HG02970 (cell line): Measurements from ENCODE around the gene BMP7.

Experiments
- ATAC-seq: cut with Tn5 transposase; IDR thresholded peaks from one replicate; pipeline ENCODE4 v1.9.1; 2021; ENCODE audit warnings: mild to moderate bottlenecking, moderate library complexity, moderate number of reproducible peaks; ENCODE audit not compliant: unreplicated experiment, low FRiP score

BMP7 gene

DNA sequence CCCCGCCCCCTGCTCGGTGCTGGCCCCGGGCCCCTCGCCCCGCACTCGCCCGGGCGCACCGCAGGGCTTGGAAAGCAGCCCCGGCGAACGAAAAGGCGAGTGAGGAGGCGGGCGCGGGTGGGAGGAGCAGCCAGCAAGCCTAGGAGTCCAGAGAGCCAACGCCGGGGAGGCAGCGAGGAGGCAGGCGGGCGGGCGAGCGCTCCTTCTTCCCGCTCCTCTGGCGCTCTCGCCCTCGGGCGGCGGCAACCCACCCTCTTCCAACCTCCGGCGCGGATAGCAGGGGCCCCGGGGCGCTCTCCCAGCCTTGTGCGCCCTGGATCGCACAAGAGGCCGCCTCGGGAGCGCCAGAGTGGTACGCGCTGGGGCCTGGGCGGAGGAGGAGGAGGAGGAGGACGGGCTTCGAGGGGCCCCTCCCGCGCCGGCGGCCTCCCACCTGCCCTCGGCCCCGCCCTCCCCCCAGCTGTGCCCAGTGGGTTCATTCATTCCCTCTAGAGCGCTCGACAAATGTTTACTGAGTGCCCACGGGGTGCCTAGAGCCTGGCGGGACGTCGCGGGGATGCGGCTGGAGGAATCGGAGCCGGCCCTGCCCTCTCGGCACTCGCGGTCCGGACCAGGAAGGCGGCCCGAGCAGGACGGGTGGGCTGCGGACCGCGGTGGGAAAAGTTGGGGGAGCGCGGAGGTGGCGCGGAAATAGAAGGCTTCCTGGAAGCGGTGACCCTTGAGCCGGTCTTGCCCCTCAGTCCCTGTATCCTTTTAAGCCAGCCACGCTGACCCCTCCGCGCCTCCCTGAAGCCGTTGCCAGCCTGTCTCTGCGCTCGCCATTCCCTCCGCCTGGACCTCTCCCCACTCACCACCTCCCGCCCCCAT is at the start of gene BMP7:
TSS of gene BMP7 (minus strand) at position 351 of the 867 bp plus-strand sequence. CDS start 519 bp downstream, outside the sequence.
- ATAC-seq, result no peak

DNA sequence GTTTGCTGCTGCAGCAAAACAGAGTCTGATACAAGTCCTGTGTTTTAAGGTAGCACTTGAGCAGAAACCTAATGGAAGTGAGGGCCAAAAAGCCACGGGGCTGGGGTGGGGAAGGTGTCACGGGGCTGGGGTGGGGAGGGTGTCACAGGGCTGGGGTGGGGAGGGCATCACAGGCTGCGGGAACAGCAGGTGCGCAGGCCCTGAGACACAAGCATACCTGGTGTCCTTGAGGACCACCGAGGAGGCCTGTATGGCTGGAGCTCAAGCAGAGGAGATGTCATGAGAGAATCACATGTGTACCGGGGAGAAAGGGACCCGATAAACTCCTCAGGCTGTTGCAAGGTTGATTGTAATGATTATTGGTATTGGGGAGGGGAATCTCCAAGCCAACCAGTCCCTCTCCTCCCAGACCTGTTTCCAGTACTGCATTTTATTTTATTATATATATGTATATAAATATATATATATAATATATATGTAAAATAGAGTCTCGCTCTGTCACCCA is 49.6 kb upstream of the BMP7 start:
- no peak for ATAC-seq

DNA sequence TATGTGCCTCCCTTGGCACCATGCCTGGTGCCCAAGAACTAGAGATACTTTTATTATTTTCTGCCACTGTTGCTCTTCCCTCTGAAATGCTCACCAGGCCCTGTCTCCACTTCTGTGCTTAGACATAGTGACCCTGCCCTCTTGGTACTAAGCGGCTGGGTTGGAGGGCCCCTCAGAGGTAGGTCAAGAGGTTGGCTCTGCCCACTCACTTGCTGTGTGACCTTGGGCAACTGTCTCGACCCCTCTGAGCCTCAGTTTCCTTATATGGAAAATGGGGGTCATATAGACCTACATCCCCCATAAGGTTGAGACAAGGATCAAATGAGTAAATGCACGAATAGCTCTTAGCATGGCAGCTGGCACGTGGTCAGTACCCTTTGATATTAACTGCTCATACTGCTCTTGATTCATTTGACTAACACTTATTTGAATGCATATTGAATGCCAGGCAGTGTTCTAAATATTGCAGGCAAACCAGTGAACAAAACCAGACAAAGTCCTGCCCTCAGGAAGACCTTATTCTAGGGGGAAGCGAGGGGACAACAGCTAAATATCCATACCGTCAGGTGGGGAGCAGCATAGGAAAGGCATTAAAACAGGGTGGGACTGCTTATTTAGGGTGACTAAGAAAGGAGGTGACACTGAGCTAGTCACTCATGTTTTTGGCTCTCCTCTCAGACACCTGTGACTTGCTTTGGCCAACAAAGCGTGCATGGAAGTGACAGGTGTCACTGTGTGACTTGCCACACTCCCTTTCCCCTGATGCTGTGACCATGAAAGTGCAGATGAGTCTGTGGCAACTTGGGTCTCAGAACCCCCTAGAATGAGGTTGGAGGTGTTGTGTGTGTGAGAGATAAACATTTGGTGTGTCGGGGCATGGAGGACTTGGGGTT is 48.9 kb upstream of the BMP7 start:
- ATAC-seq, result no peak

DNA sequence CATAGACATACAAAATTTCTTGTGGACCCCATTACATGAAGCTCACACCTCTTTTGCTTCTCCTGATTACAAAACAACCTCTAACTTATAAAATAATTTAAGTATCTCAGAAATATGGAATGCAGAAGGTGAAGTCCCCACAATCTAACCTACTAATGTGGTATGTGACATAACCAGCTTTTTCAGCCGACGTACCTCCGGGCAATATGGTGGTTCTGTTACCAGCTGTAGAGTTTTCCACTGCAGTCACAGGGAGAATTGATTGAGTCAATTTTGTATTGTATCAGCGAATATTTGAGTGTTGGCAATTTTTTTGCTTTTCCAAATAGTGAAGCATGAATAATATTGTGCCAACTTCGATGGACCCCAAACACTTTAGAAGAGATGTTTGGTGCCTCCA is 47.5 kb upstream of the BMP7 start:
- ATAC-seq, result no peak

DNA sequence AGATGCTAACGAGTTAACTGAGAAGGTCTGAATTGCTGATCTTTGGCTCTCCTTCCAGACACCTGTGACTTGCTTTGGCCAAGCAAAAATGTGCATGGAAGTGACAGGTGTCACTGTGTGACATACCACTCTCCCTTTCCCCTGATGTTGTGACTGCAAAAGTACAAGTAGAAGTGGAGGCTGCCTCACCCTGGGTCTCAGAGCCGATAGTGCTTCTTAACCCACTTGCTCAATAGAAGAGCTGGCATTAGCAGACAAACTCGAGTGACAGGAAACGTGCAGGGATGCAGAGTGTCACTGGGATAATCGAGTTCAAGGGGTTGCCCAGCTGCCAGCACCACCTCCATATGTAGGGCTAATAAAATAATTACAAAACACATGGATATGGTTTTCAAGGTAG is 46.8 kb upstream of the BMP7 start:
- ATAC-seq, result no peak

DNA sequence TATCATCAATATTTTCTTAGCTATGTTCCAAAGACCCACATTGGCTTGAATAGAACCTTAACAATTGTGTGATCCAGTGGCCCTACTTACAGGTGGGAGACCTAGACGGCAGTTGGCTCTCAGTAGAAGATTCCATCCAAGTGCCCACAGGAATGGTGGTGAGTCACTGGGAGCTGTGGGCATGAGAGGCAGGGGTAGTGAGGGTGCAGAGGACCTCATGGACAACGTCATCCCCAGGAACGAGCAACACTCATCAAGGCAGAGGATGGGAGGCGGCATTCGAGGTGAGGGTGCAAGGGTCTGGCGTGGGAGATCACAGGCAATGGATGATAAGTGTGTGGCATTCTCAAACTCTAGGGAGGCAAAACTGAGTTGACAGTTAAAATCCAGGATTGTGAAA is 45.7 kb upstream of the BMP7 start:
- no peak for ATAC-seq

DNA sequence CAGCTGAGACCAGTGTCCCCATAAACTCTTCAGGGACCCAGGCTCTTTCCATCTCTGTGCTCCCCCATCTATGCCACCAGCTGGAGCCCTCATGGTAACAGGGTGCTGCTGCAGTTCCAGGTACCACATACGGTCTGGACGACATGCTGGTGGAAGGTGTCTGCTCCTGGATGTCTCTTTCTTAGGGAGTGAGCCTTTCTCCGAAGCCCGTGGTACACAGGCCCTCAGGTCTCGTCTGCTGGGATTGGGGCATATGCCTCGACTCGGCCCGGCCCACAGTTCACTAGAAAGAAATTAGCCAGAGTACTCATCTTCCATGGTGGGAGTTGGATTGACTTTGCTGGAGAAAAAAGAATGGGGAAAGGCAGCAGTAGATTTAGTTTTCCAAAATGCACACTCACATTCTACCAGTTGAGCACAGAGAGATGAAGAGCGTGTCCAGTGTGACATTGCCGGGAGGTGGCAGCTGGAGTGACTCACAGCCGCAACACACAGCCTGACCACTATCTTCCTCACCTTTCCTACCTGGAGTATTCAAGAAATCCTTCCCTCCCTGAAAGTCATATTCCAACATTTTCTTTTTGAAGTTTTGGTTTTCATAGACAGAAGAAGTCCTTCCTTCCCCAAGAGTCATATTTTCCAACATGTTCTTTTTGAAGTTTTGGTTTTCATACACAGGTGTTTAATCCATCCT is 44.5 kb upstream of the BMP7 start:
- no peak for ATAC-seq

DNA sequence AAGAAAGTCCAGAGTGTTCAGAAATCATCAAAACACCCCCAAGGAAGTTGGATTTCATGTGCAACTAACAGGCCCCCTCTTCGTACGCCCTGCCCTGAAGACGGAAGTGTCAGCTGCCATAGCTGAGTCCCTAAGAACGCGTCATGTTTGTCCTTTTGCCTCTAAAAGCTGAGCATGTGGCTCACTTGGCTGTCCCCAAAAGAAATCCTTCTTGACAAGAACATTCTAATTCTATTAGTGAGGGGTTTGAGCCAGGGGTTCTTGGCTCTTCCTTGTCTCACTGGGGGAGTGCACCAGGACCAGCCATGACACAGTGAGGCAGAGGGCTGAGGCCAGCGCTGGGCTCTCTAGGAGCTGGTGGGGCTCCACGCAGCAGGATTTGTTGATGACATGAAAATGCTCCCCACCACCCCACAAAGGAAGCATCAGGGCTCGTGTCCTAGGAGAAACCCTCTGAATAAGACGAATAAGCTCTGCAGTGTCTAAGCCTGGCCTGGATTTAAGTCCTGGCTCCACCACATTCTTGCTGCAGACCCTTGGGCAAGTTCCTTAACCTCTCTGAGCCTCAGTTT is 43.2 kb upstream of the BMP7 start:
- ATAC-seq, result no peak

DNA sequence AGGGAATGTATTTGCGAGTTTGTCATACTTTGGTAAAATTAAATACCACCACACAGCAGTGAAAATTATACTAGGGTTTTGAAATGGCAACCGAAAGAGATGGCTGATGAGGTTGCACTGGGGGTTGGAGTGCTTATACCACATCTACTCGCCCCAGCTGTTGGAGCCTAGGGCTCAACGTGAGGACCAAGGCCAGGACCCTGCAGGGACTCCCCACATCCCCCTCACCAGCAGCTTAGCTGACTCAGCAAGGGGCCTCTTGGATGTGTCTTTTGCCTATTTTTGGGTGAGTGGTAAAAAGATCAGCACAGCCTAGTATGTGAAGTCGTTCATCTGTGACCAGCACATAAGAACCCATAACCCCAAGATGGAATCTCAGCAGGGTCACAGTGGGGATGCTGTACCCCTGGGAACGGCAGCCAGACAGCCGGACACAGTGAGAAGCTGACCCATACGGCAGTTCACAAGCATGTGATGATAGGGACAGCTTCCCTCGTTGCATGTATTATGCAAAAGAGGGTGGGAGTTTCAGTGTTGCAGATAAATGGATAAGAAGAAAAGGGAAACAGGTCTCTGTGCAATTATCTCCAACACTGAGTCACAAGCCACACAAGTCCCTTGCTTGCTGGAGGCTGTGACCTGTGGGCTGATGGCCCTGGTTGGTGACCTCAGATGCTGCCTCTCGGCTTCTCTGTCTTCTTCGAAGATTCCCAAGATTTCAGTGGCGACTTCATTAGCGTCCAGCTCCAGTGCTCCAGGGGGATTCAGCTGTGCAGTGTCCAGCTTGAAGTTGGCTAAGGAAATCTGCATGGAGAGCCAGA is 42.2 kb upstream of the BMP7 start:
- no peak for ATAC-seq

DNA sequence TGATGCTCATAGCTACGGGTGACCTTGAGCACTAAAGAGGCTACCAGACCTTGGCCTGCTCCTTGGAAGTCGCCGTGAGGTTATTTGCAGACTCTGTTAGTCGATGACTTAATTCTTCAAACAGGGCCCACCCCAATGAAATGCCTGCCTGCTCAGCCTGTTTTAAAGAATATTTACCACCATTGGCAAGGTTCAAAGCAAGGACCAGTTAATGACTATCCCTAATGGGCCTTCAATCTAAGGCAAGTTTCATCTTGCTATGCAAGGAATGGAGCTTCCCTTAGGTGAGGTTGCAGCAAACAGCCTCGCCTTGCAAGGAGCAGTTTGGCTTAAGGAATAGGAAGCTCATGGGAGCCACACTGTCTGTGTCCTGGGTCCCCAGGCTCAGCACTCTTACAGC is 40.3 kb upstream of the BMP7 start:
- ATAC-seq, result no peak

DNA sequence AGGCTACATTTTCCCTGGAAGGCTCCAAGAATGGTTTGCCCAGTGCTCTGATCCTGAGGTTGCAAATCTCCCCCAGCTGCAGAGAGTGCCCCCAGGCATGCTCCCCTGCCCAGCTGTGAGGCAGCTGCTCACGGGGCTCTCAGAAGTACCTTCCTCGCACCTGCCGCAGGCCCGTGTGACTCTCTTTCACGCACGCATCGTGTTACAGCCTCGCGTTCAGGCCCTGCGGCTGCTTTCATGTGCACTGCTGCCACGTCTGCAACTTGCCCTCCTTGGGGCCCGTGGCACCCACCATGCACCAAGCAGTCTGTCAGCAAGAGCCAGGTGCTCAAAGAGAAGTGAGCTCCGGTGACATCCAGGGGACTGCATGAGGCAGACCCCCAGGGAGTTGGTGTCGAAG is 34.6 kb upstream of the BMP7 start:
- no peak for ATAC-seq

DNA sequence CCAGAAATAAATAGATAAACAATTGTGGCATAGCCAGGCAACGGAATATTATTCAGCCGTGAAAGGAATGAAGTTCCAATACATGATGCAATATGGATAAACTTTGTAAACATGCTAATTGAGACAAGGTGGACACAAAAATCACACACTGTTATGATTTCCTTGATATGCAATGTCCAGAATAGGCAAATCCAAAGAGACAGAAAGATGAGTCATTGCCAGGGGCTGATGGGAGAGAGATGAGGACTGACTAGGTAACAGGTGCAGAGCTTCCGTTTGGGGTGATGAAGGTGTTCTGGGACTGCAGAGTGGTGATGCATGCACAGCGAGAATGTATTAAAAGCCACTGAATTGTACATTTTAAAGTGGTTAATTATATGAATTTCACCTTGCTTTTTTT is 32.0 kb upstream of the BMP7 start:
- ATAC-seq, result no peak

DNA sequence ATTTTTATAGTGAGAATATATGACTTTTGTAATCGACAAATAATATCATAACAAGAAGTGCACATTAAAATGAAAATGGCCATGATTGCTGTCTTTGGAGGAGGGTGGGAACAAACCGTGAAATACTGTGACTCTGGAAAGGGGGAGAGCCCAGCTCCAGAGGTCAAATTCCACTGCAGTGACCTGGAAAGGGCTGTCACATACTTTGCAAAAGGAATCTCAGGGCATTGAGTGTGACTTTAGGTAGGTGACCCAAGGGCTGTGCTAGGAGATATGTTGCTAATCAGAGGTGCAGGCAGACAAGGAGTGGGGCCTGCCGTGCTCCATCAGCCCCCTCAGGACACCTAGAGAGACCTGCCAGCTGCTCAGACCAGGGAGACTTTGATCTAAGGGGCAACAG is 28.1 kb upstream of the BMP7 start:
- ATAC-seq, result no peak

DNA sequence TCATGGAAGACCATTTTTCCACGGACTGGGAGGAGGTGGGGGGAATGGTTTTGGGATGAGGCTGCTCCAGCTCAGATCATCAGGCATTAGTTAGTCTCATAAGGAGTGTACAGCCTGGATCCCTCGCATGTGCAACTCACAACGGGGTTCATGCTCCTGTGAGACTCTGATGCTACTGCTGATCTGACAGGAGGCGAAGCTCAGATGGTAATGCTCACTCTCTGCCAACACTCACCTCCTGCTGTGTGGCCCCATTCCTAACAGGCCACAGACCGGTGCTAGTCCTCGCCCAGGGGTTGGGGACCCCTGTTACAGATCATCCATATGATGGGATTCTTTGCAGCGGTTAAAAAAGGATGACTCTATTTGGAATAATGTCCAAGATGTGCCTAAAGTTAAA is 27.6 kb upstream of the BMP7 start:
- no peak for ATAC-seq

DNA sequence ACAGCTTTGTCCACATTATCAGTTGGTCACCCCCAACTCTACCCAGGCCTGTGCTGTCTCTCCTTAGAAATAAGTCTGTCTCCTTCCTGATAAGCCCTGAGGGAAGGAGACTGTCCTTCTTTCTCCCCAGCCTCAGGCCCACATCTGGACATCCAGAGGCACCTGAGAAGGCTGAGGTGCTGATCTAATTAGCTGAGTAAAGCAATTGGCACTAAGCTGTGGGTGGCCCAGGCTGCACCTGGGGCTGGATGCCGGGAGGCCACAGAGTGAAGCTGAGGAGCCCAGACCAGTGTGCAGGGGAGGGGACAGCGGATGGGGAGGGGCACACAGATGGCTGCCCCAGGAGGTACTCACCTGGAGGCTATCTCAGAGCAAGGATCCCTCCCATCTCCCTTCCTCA is 26.2 kb upstream of the BMP7 start:
- ATAC-seq, result no peak

DNA sequence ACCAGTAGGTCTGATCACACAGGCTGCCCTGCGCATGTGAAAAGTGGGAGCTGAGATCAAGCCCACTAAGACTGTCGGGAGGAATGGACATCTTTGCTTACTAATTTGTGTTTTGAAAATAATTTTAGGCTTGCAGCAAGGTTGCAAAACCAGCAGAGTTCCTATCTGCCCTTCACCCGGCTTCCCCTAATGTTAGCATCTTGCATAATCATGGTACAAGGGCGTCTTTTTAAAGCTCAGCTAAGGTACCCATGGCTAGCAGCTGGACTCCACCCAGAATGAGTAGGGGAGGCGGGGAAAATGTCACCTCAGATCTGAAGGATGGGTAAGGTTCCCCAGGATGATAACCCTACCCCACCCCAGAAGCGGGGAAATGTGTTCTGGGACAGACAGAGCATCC is 25.3 kb upstream of the BMP7 start:
- ATAC-seq, result no peak

DNA sequence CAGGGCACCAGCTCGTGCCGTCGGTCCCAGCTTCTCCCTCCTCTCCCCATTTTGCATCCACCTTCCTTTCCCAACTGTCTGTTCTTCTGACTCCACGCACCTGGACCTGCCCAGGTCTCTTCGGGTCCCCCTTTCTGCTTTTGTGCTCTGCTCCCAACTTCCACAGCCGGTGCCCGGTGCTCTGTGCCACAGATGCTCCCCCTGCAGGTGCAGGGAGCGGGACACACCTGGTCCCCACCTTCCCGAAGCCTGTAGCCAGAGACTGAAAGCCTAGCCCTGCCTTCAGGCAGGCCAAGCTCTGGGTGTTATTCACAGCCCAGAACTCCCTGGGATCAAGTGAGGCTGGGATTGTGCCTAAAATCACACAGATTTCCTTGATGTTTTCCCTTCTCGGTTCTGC is 24.6 kb upstream of the BMP7 start:
- ATAC-seq, result no peak

DNA sequence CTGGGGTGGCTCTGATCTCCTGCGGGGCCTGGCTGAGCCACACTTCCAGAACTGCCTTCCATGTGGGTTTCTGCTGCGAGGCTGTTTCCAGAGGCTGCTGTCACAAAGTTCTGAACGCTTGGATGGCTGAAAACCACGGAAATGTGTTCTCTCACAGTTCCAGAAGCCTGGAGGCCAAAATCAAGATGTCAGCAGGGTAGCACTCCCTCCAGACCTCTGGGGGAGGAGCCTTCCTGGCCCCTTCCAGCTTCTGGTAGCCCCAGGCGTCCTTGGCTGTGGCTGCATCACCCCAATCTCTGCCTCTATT is 23.7 kb upstream of the BMP7 start:
- ATAC-seq, result no peak

DNA sequence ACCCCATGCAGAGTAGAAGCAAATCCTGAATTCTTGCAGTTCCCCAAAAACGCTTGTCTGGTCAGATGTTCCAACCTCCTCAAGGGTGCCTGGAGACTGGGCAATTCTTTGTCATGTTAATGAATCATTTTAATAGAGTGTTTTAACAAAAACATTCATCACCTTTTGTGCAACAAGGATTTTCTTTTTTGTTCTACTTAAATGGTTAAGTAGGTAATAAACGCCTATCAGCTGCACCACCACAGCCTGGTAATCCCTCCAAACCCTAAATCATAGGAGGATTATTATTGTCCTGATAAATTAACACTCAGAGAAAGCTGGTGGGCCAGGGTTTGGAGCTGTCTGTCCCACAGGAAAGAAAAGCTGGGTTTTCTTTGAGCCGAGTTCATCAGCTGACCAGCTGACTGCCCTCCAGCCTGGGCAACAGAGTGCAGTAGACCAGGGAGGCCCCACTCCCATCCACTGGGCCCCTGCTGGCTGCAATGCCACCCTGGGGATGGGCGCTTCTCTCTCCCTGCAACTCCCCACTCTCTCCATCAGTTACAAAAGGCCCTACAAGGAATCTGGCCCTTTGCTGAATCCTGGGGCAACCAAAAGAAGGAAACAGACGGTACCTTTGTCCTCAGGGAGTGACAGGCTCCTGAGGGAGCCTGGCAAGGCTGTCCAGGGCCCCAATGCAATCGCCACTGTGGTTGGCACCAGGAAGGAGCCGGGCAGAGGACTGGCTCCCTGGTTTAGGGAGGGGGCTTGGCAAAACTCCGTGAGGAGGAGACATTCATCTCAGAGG is 23.1 kb upstream of the BMP7 start:
- no peak for ATAC-seq
